Astrocyte of the hippocampus (primary cell): ENCODE data around the gene ASTN1.

Experiments
- DNase-seq: peaks from one replicate; pipeline ENCODE4 v3.0.0; 2011; ENCODE audit warnings: low read depth, low spot score

ASTN1 gene

DNA sequence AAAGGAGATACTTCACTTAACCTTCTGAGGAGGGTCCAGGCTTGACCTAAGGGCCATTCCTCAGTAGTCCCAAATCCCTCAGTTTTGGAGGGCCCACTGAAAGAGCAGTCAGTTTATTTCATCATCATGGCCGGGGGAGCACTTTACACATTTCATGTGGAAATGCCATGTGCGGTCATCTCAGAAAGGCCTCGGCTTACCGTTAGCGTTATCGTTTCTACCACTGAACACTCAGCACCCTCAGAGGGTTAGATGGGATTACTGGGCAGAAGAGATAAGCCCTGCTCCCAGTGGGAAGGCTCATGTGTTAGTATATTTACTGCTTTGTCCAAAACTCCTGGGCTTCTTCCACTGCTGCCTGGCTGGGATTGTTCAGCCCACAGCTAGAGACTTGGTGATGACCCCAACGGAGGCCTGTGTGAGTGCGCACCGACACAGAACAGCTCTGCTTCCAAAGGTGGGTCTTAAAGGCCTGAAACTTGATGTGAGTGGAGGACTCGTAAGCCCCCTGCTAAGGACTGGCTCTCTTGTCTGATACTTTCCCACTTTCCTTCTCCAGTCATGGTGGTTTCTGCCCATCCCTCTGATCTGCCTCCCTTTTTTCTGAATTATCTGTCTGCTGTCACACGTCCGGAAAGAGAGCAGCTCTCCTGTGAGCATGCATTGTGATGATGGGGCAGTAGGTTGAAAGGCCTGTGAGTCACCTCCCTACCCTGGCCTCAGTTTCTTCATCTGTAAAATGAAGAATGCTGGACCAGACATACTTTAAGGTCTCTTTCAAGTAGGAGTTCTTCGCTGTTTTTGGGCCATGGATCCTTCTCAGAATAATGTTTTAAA is 284.5 kb downstream of the ASTN1 start:
- no peak for DNase-seq

GRCh38 chr1:176878750-176879536 is 285.6 kb downstream of the ASTN1 start:
- DNase-seq: no peak

GRCh38 chr1:176877557-176877956 is 287.0 kb downstream of the ASTN1 start:
- no peak for DNase-seq

DNA sequence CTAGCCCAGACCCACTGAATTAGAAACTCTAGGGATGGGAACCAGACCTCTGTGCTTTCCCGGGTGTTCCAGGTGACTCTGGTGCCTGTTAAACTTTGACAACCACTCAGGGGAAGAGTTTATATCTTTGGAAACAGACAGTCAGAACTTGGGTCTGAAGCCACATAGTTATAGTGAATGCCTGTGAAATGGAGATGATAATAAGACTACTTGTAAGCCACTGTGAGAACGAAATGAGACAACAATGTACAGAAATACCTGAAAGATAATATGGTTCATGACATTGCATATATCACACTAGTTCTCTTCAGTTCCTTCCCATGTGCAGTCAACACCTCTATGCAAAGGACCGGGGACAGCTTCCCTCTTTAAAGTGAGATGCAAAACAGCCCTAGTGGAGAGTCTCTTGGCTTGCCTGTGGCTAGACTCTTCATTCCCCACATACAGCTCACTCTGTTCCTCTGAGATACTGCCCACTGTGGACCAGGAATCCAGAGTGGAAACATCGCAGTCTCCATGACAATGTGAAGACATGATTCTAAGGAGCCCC is 287.5 kb downstream of the ASTN1 start:
- DNase-seq: no peak

- no peak for DNase-seq
These were observed 294.9 kb downstream of the ASTN1 start for GRCh38 chr1:176869577-176869976.

DNA sequence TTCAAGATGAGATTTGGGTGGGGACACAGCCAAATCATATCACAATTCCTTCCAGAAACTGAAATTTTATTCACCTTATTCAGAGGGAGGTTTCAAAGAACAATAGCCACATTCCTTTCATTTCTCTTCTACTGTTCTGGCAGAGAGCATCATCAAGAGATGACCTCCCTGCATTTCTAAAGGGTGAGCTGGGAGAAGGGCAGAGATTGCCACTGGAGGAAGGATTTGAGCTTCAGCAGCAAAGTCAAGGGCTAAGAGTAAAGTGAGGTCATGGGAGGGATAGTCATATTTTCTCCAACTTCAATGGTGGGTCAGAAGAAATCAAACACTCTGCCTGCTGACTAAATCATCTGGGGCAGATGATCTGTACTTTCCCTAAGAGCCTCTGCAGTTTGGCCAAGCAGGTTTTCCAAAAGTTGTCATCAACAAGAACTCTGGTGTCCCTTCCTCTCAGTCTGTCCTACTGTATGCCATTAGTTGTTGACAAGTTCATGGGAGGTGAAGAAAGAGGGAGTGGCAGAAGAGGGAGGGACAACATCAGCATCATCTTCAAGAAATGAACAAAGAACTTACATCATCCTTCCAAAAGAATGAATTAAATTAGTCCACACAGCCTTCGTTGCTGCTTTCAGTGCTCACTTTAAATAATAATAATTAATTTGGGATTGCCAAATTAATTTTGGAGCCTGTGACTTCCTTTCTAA is 298.3 kb downstream of the ASTN1 start:
- peak; percentile 15 for DNase-seq

DNA sequence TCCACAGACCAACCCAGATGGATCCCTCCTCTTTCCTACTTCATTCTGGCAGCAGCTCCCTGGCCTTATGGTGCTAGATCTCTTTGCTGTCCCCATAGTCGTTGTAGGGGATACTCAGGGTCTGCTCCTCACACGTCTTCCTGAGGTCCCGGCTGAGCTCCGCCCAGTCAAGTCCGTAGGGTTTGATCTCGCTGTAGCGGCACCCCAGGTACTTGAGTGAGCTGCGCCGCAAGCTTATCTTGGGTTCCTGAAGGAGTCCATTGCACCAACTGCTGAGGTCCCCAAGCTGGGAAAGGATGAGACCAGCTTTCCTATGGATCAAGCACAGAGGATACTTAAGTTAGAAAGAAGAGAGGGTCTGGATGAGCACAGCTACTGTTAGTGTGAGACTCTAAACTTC is 300.3 kb downstream of the ASTN1 start:
- no peak for DNase-seq

- DNase-seq: no peak
These were observed 300.9 kb downstream of the ASTN1 start for GRCh38 chr1:176863613-176864012.

- DNase-seq: peak; percentile 11
These were observed 306.0 kb downstream of the ASTN1 start for GRCh38 chr1:176858433-176858916.

- peak; percentile 24 for DNase-seq
These were observed 306.9 kb downstream of the ASTN1 start for GRCh38 chr1:176857632-176858031.

DNA sequence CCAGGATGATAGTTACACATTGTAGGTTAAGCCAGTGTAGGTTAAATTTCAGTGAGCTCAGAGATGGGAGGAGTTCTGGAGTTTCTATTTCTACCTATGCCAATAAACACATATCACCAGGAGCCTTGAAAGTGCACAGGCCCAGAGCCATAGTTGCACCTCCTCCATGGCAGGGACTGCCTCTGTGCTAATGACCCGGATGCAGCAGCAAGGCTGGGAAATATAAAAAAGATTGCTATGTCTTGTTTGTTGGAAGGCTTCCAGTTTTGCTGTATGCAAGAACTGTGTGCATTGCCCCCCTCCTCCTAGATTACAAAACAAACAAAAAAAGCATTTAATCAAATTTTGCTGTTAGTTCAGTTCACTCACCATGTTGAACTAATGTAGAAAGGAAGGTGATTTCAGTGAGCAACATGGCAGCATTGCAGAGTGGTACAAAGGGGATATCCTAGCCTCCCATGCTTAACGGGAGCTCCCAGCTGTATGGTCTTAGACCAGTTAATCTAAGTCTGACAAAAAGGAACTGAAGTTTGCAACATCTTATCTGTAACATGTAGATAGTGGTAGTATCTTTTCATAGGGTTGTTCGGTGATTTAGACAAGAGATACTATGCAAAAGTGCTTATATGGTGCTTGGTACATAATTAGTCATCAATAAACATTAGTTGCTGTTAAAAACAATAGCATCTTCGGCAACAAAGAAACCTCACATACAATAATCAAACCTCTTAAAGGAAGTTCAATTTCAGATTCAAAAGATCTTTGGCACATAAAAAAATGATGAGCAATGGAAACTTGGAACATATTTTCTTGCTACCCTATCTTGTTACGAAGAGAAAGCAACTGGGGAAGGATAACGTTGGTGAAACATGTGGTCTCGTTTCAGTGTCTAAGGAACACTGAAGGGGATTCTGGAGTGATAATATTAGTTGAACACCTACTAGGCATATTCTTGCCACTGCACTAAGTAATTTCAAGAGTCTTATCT is 309.5 kb downstream of the ASTN1 start:
- no peak for DNase-seq

- no peak for DNase-seq
These were observed 310.4 kb downstream of the ASTN1 start for GRCh38 chr1:176854121-176854520.

- no peak for DNase-seq
These were observed 311.0 kb downstream of the ASTN1 start for GRCh38 chr1:176853503-176853902.

DNA sequence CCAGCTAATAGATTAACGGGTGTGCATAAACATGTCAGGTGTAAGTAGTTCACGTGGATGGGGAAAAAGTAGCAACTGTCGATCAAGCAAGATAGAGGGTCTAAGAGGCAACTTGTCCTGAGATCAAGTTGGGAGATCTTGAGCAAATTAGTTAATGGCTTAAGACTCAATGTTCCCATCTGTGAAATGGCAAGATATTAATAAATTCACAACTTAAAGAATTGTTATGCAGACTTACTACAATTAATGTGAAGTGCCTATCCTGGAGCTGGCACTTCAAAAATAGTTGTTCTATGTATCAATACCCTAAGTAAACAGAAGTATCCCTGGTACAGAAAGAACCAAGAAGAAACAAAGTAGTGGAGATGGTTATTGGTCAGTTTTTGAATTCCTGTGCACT is 312.4 kb downstream of the ASTN1 start:
- DNase-seq: no peak

- no peak for DNase-seq
These were observed 313.6 kb downstream of the ASTN1 start for GRCh38 chr1:176850871-176851270.

DNA sequence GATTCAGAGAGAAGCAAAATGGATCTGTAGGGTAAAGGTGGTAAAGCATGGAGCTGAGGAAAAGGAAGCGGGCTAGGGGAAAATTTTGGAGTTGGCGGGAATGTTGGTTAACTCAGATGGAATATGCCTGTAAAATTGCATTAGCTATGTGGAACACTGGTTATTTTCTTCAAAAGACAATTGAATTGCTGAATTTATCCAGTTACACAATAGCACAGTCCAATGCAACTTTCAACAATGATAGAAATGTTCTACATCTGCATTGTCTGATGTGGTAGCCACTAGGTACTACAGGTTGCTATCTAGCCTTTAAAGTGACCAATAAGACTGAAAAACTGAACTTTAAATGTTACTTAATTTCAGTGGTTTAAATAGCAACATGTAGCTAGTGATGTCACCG is 315.2 kb downstream of the ASTN1 start:
- DNase-seq: no peak

GRCh38 chr1:176847052-176847451 is 317.5 kb downstream of the ASTN1 start:
- no peak for DNase-seq

GRCh38 chr1:176843352-176844297 is 320.9 kb downstream of the ASTN1 start:
- DNase-seq: peak; percentile 76

GRCh38 chr1:176841238-176841637 is 323.3 kb downstream of the ASTN1 start:
- no peak for DNase-seq
